Kidney glomerular epithelial cell (primary cell): ENCODE data around the gene TRIM10.
"Not testable (repeated sequence)": the region's sequence is repeated elsewhere in the genome, so short reads cannot be mapped to it uniquely, and the experiment has no call there.

ENCODE experiments used
- DNase-seq: peaks from one replicate; lab custom pipeline; 2025; lab: John Stamatoyannopoulos, UW

Gene TRIM10

GRCh38 chr6:30152910-30153610, 8.0 kb downstream of the TRIM10 start:
- no peak for DNase-seq

GRCh38 chr6:30152016-30152673, 8.9 kb downstream of the TRIM10 start:
- DNase-seq = no peak

GRCh38 chr6:30151580-30151979, 9.4 kb downstream of the TRIM10 start:
- DNase-seq = no peak

- no peak for DNase-seq
These were observed 10.2 kb downstream of the TRIM10 start for GRCh38 chr6:30150671-30151395.

GRCh38 chr6:30149858-30150550, 11.0 kb downstream of the TRIM10 start:
- DNase-seq = peak; percentile 25

- no peak for DNase-seq
These were observed 11.8 kb downstream of the TRIM10 start for GRCh38 chr6:30149234-30149633.

- no peak for DNase-seq
These were observed 13.9 kb downstream of the TRIM10 start for GRCh38 chr6:30147096-30147495.

- DNase-seq = no peak
These were observed 15.2 kb downstream of the TRIM10 start for GRCh38 chr6:30145818-30146217.

- DNase-seq = no peak
These were observed 16.2 kb downstream of the TRIM10 start for GRCh38 chr6:30144811-30145210.

- DNase-seq = no peak
These were observed 17.2 kb downstream of the TRIM10 start for GRCh38 chr6:30143780-30144179.

GRCh38 chr6:30142665-30143064, 18.3 kb downstream of the TRIM10 start:
- DNase-seq = no peak

GRCh38 chr6:30140240-30140639, 20.8 kb downstream of the TRIM10 start:
- not testable (repeated sequence) for DNase-seq

- no peak for DNase-seq
These were observed 24.3 kb downstream of the TRIM10 start for GRCh38 chr6:30136570-30137286.

GRCh38 chr6:30135757-30136156, 25.3 kb downstream of the TRIM10 start, which contains the start of gene TRIM40:
TRIM40 (plus strand) TSS chr6:30136140; CDS start chr6:30137037, 897 bp downstream.
- no peak for DNase-seq

- no peak for DNase-seq
These were observed 25.9 kb downstream of the TRIM10 start for GRCh38 chr6:30135147-30135546.

- DNase-seq = no peak
These were observed 29.0 kb downstream of the TRIM10 start for GRCh38 chr6:30131947-30132497.

- peak; percentile 50 for DNase-seq
These were observed 29.8 kb downstream of the TRIM10 start for GRCh38 chr6:30130887-30131862.

- no peak for DNase-seq
These were observed 30.8 kb downstream of the TRIM10 start for GRCh38 chr6:30130179-30130679.

GRCh38 chr6:30129265-30130178, 31.5 kb downstream of the TRIM10 start:
- no peak for DNase-seq
